ENCODE data around the gene NLRP1. TPM values are rescaled to one million over a fixed set of nuclear protein-coding genes. Genes with fewer than 3 reads are reported as not detected.

NLRP1 gene
- total and polyA plus RNA-seq, 2 of the 13 experiments (the other 11 are each of a cell fraction or from before 2014, with no cell fraction given): 3.4 to 3.7 TPM

GRCh38 chr17:5516060-5516792 lies 68.1 kb downstream of the NLRP1 start (continued):
- peak; percentile 75 for TF ChIP-seq ZNF18 (CRISPR knock-in tag; IDR thresholded peaks at IDR 0.05; ENCODE audit: insufficient replicate concordance)
- TF ChIP-seq ZNF674 (CRISPR knock-in tag; IDR thresholded peaks at IDR 0.05; ENCODE audit: low read depth): no peak
- TF ChIP-seq CHCHD3 (CRISPR knock-in tag; IDR thresholded peaks at IDR 0.05): no peak
- TF ChIP-seq ZBTB43 (CRISPR knock-in tag; conservative IDR thresholded peaks at IDR 0.05): no peak
- no peak for TF ChIP-seq NR3C1 (CRISPR knock-in tag; IDR thresholded peaks at IDR 0.05)
- no peak for TF ChIP-seq GLMP (CRISPR knock-in tag; IDR thresholded peaks at IDR 0.05; ENCODE audit: borderline replicate concordance)
- no peak for TF ChIP-seq ZNF441 (CRISPR knock-in tag; IDR thresholded peaks at IDR 0.05; ENCODE audit: borderline replicate concordance)
- no peak for TF ChIP-seq KLF9 (CRISPR knock-in tag; IDR thresholded peaks at IDR 0.05; ENCODE audit: low read depth)
- no peak for TF ChIP-seq SMARCC2 (IDR thresholded peaks at IDR 0.05)
- TF ChIP-seq ZNF101 (CRISPR knock-in tag; IDR thresholded peaks at IDR 0.05; ENCODE audit: borderline replicate concordance, low read depth): no peak
- no peak for TF ChIP-seq ZNF883 (CRISPR knock-in tag; IDR thresholded peaks at IDR 0.05; ENCODE audit: not compliant biosample characterization)
- TF ChIP-seq ZNF318 (CRISPR knock-in tag; IDR thresholded peaks at IDR 0.05): no peak
- no peak for TF ChIP-seq ZNF44 (CRISPR knock-in tag; IDR thresholded peaks at IDR 0.05)
- TF ChIP-seq MEIS1 (CRISPR knock-in tag; IDR thresholded peaks at IDR 0.05; ENCODE audit: borderline replicate concordance): no peak
- no peak for TF ChIP-seq ZNF382 (CRISPR knock-in tag; IDR thresholded peaks at IDR 0.05; ENCODE audit: borderline replicate concordance)
- no peak for TF ChIP-seq HNRNPK (IDR thresholded peaks at IDR 0.05; ENCODE audit: low read depth, low read length, poor library complexity, severe bottlenecking)

Measured in HepG2 (cell line).